HG02759 (cell line): ENCODE data around the gene KCND3.

Source experiments
- ATAC-seq: cut with Tn5 transposase; IDR thresholded peaks from one replicate; pipeline ENCODE4 v1.9.1; 2021; ENCODE audit warnings: mild to moderate bottlenecking, moderate library complexity; ENCODE audit not compliant: unreplicated experiment

KCND3 gene

GRCh38 chr1:111988743-111989453 is 570 bp downstream of the KCND3 start:
- ATAC-seq = peak; percentile 10

GRCh38 chr1:111988377-111988742 is 1.1 kb downstream of the KCND3 start:
- ATAC-seq = no peak

- ATAC-seq = no peak
Measured at GRCh38 chr1:111987502-111987901, 2.0 kb downstream of the KCND3 start.

GRCh38 chr1:111983500-111983899 is 6.0 kb downstream of the KCND3 start:
- no peak for ATAC-seq

- ATAC-seq = no peak
Measured at GRCh38 chr1:111982428-111982827, 7.0 kb downstream of the KCND3 start.

GRCh38 chr1:111981871-111982270 is 7.6 kb downstream of the KCND3 start:
- ATAC-seq = no peak

GRCh38 chr1:111981090-111981489 is 8.4 kb downstream of the KCND3 start:
- ATAC-seq = no peak

- no peak for ATAC-seq
Measured at GRCh38 chr1:111980686-111981085, 8.8 kb downstream of the KCND3 start.

- ATAC-seq = no peak
Measured at GRCh38 chr1:111978695-111979094, 10.8 kb downstream of the KCND3 start.

GRCh38 chr1:111977378-111977777 is 12.1 kb downstream of the KCND3 start:
- ATAC-seq = no peak

GRCh38 chr1:111976842-111977241 is 12.6 kb downstream of the KCND3 start:
- ATAC-seq = no peak

- ATAC-seq = no peak
Measured at GRCh38 chr1:111976332-111976731, 13.1 kb downstream of the KCND3 start.

GRCh38 chr1:111973150-111973790 is 16.2 kb downstream of the KCND3 start:
- ATAC-seq = no peak

- no peak for ATAC-seq
Measured at GRCh38 chr1:111971396-111971795, 18.1 kb downstream of the KCND3 start.

GRCh38 chr1:111968511-111968910 is 21.0 kb downstream of the KCND3 start:
- ATAC-seq = no peak

GRCh38 chr1:111967886-111968285 is 21.6 kb downstream of the KCND3 start:
- no peak for ATAC-seq

- no peak for ATAC-seq
Measured at GRCh38 chr1:111967067-111967690, 22.3 kb downstream of the KCND3 start.

GRCh38 chr1:111965781-111966443 is 23.6 kb downstream of the KCND3 start:
- no peak for ATAC-seq

GRCh38 chr1:111963985-111964738 is 25.3 kb downstream of the KCND3 start:
- ATAC-seq = no peak

- ATAC-seq = no peak
Measured at GRCh38 chr1:111961773-111962565, 27.5 kb downstream of the KCND3 start.
